ENCODE results near the gene POMGNT1. TPM values are rescaled to one million over a fixed set of nuclear protein-coding genes. Genes with fewer than 3 reads are reported as not detected.

POMGNT1 gene
- total and polyA plus RNA-seq, 2 donors (not counting 3 experiments of a cell fraction or from before 2014, with no cell fraction given) = 64.4 to 67.5 TPM

DNA sequence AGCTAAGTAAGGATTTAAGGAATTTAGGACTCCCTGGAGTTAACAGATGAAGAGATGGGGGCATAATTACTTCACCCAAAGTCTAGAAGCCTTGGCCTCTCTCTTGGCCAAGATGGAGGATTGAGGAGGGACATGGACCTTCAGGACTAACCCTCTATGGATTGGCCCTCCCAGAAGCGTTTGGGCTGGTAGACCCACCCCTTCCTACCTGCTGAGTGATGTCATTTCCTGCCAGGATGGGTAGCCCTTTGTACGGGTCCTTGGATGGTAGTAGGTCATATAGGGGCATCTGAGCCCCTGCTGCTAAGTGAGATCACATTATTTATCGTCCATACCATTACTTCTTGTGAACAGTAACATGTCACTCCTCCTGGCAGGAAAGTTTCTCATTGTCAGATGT lies 22.6 kb upstream of the POMGNT1 start:
- dilution Hi-C loops (cut with MboI; ENCODE audit: extremely low pct_ligation_motif_present, low sequenced_read_pairs) = no loop called here
- FAIRE-seq (no peak), DNase-seq (ENCODE audit: low read depth, low spot score) (no peak)
- no peak overlapping the region for H3K9ac ChIP-seq (replicated peaks; ENCODE audit: extremely low read depth, insufficient read depth, low read length)
- H3K36me3 ChIP-seq (ENCODE audit: control insufficient read depth in 2 of 2, extremely low read depth in 1 of 2, insufficient read depth in 2 of 2, low read length in 2 of 2) = no peaks in the 10 kb centered on the region
- H3K4me2 ChIP-seq (ENCODE audit: insufficient read depth, low read length) = no peak overlapping the region
- TF ChIP-seq GATA2 (IDR thresholded peaks at IDR 0.05; ENCODE audit: insufficient read depth, insufficient read length, low read depth, low read length) (no peak), MYC (IDR thresholded peaks at IDR 0.05; ENCODE audit: low read depth, low read length) (no peak), JUN (IDR thresholded peaks at IDR 0.05; ENCODE audit: borderline replicate concordance, insufficient read depth, insufficient read length, low read depth) (no peak), MAX (IDR thresholded peaks at IDR 0.05; ENCODE audit: insufficient read depth, insufficient read length) (no peak), POLR2AphosphoS5 (IDR thresholded peaks at IDR 0.05; ENCODE audit: insufficient read depth, low read depth, low read length) (no peak), POLR2A (IDR thresholded peaks at IDR 0.05; ENCODE audit: low read depth, low read length) (no peak), FOS (IDR thresholded peaks at IDR 0.05; ENCODE audit: borderline replicate concordance, insufficient read depth, low read length) (no peak)
- no peak overlapping the region for H3K27ac ChIP-seq (ENCODE audit: insufficient read depth, low read depth, low read length)
- H3K4me3 ChIP-seq (replicated peaks in 1 of 3; ENCODE audit: insufficient read depth in 1 of 3, low read depth in 1 of 3, low read length in 3 of 3) = no peak overlapping the region
- H3K9me1 ChIP-seq (replicated peaks; ENCODE audit: control insufficient read depth, extremely low read depth, insufficient read depth, low read length) = no peaks in the 10 kb centered on the region
- no TSS peak for BruUV-seq (replicated peaks)
- H4K20me1 ChIP-seq (replicated peaks; ENCODE audit: control insufficient read depth, extremely low read depth, insufficient read depth, low read length) = no peaks in the 10 kb centered on the region
- no peaks in the 10 kb centered on the region for H3K79me2 ChIP-seq (ENCODE audit: control insufficient read depth, insufficient read depth, low read length)
- H2AFZ ChIP-seq (ENCODE audit: low read depth, low read length) = no peak overlapping the region
- POLR2A ChIA-PET = no interaction called here
- H3K27me3 ChIP-seq (ENCODE audit: control insufficient read depth in 2 of 2, insufficient read depth in 2 of 2, low read length in 2 of 2) = no peaks in the 10 kb centered on the region
- CTCF ChIA-PET = no interaction called here
- intact Hi-C loops (cut with micrococcal nuclease) = loop anchor here (5.0 to 10.0 kb wide), 2 partner anchors 329 to 536 kb away; partner anchors contain the start of genes GPBP1L1 and TMEM69
- H3K4me1 ChIP-seq (ENCODE audit: control insufficient read depth, extremely low read depth, insufficient read depth, low read length) = peaks cover 2% of the 10 kb centered on the region
- no peaks in the 10 kb centered on the region for H3K9me3 ChIP-seq (replicated peaks; ENCODE audit: control insufficient read depth, insufficient read depth, low read length)
